ENCODE data around the gene KIF4B.

GRCh38 chr5:155025895-155026294 lies 12.3 kb downstream of the KIF4B start:
- TF ChIP-seq, protein P1, sequence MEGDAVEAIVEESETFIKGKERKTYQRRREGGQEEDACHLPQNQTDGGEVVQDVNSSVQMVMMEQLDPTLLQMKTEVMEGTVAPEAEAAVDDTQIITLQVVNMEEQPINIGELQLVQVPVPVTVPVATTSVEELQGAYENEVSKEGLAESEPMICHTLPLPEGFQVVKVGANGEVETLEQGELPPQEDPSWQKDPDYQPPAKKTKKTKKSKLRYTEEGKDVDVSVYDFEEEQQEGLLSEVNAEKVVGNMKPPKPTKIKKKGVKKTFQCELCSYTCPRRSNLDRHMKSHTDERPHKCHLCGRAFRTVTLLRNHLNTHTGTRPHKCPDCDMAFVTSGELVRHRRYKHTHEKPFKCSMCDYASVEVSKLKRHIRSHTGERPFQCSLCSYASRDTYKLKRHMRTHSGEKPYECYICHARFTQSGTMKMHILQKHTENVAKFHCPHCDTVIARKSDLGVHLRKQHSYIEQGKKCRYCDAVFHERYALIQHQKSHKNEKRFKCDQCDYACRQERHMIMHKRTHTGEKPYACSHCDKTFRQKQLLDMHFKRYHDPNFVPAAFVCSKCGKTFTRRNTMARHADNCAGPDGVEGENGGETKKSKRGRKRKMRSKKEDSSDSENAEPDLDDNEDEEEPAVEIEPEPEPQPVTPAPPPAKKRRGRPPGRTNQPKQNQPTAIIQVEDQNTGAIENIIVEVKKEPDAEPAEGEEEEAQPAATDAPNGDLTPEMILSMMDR (IDR thresholded peaks at IDR 0.05; ENCODE audit: low read depth, low read length), result no peak
- no peak for TF ChIP-seq EZH2phosphoT487 (IDR thresholded peaks at IDR 0.05; ENCODE audit: low read depth)

Data from OCI-LY3 (cell line).